Measurements from ENCODE around the gene CEP131. TPM values are rescaled to one million over a fixed set of nuclear protein-coding genes. Genes with fewer than 3 reads are reported as not detected.

CEP131 gene
- total RNA-seq, 1 donor from 2014 or later: 16.3 TPM

- DNase-seq (ENCODE audit: low read depth, low spot score): no peak
These were observed 34.9 kb downstream of the CEP131 start for GRCh38 chr17:81187586-81188490.

- DNase-seq (ENCODE audit: low read depth, low spot score): no peak
These were observed 35.6 kb downstream of the CEP131 start for GRCh38 chr17:81187120-81187519.

GRCh38 chr17:81186203-81186602 is 36.6 kb downstream of the CEP131 start:
- no peak for DNase-seq (ENCODE audit: low read depth, low spot score)

GRCh38 chr17:81184555-81184954 is 38.2 kb downstream of the CEP131 start:
- DNase-seq (ENCODE audit: low read depth, low spot score): no peak

- DNase-seq (ENCODE audit: low read depth, low spot score): no peak
These were observed 39.0 kb downstream of the CEP131 start for GRCh38 chr17:81183807-81184206.

GRCh38 chr17:81183316-81183715 is 39.4 kb downstream of the CEP131 start:
- DNase-seq (ENCODE audit: low read depth, low spot score): no peak

- DNase-seq (ENCODE audit: low read depth, low spot score): no peak
These were observed 40.2 kb downstream of the CEP131 start for GRCh38 chr17:81182596-81182995.

- DNase-seq (ENCODE audit: low read depth, low spot score): no peak
These were observed 41.0 kb downstream of the CEP131 start for GRCh38 chr17:81181811-81182185.

- DNase-seq (ENCODE audit: low read depth, low spot score): no peak
These were observed 41.6 kb downstream of the CEP131 start for GRCh38 chr17:81180836-81181810.

- DNase-seq (ENCODE audit: low read depth, low spot score): no peak
These were observed 42.9 kb downstream of the CEP131 start for GRCh38 chr17:81179861-81180260.

GRCh38 chr17:81179220-81179619 is 43.5 kb downstream of the CEP131 start:
- DNase-seq (ENCODE audit: low read depth, low spot score): no peak

GRCh38 chr17:81178136-81179091 is 44.4 kb downstream of the CEP131 start:
- DNase-seq (ENCODE audit: low read depth, low spot score): no peak

GRCh38 chr17:81176666-81177065 is 46.1 kb downstream of the CEP131 start:
- DNase-seq (ENCODE audit: low read depth, low spot score): no peak

GRCh38 chr17:81173762-81174155 is 49.0 kb downstream of the CEP131 start:
- no peak for DNase-seq (ENCODE audit: low read depth, low spot score)

GRCh38 chr17:81173052-81173761 is 49.6 kb downstream of the CEP131 start:
- no peak for DNase-seq (ENCODE audit: low read depth, low spot score)

GRCh38 chr17:81171941-81172340 is 50.8 kb downstream of the CEP131 start:
- DNase-seq (ENCODE audit: low read depth, low spot score): no peak

GRCh38 chr17:81170727-81171494 is 51.9 kb downstream of the CEP131 start:
- no peak for DNase-seq (ENCODE audit: low read depth, low spot score)

- DNase-seq (ENCODE audit: low read depth, low spot score): no peak
These were observed 52.9 kb downstream of the CEP131 start for GRCh38 chr17:81169870-81170309.

- no peak for DNase-seq (ENCODE audit: low read depth, low spot score)
These were observed 55.1 kb downstream of the CEP131 start for GRCh38 chr17:81167638-81168037.

- DNase-seq (ENCODE audit: low read depth, low spot score): no peak
These were observed 55.6 kb downstream of the CEP131 start for GRCh38 chr17:81167194-81167524.
